HepG2 (cell line): Measurements from ENCODE around the gene CTDSP2. TPM values are rescaled to one million over a fixed set of nuclear protein-coding genes. Genes with fewer than 3 reads are reported as not detected.

Experiments
- ATAC-seq: fragments of 200-7000 bp; cut with Tn5 transposase; 3 replicates; pipeline ENCODE4 v1.9.1; 2020; ENCODE audit warnings: mild to moderate bottlenecking, moderate library complexity
- BruUV-seq: library from RNA; stranded (reverse); fragments of 400-500 nt; replicated peaks from 2 replicates; lab custom pipeline; 2021; lab: Mats Ljungman, UMichigan
- CTCF ChIA-PET: fragments of 300-600 bp; formaldehyde crosslinking; extraction: SDS; loops from one replicate; lab custom pipeline; 2021; ENCODE audit warnings: low total read pairs, inconsistent platforms, low intra/inter-chr PET ratio; lab: Yijun Ruan, JAX
- POLR2A ChIA-PET: fragments of 350-600 bp; sonication (Branson Sonifier 250); formaldehyde crosslinking; loops from one replicate; lab custom pipeline; 2020; ENCODE audit warnings: antibody characterized with exemption, inconsistent platforms; lab: Yijun Ruan, JAX
- DNase-seq: peaks from one replicate; pipeline ENCODE4 v3.0.0-alpha.2; 2015; ENCODE audit warnings: low spot score
- FAIRE-seq: peaks from 3 replicates; lab custom pipeline; 2011; peaks lifted over from hg19 to GRCh38; lab: Jason Lieb, UNC
- H2AFZ ChIP-seq: one replicate; pipeline ENCODE4 v1.6.1; 2011; ENCODE audit warnings: low read length, inconsistent platforms
- H3K27ac ChIP-seq: fragments of 300-600 bp; 3 replicates; pipeline ENCODE4 v1.8.0; 2011; ENCODE audit warnings: mixed run types, mild to moderate bottlenecking, mixed read lengths, low read length, inconsistent platforms; ENCODE audit not compliant: insufficient read depth; ENCODE audit errors: extremely low read length
- H3K27me3 ChIP-seq, 2 experiments: fragments of 200-600 bp in 1 of 2; 2 replicates in 1 of 2; 3 replicates in 1 of 2; pipeline versions ENCODE4 v1.6.0 to v1.8.0; 2011; ENCODE audit warnings: low read length in 2 of 2, mild to moderate bottlenecking in 2 of 2, moderate library complexity in 2 of 2, inconsistent platforms in 1 of 2; ENCODE audit not compliant: insufficient read depth in 2 of 2, control insufficient read depth in 1 of 2
- H3K36me3 ChIP-seq, 2 experiments: fragments of 200-600 bp in 1 of 2; replicated peaks in 1 of 2; 2 replicates in 1 of 2; 3 replicates in 1 of 2; pipeline versions ENCODE4 v1.5.1 to v1.8.0; 2011; ENCODE audit warnings: low read length in 2 of 2, inconsistent platforms in 1 of 2; ENCODE audit not compliant: insufficient read depth in 2 of 2, control insufficient read depth in 1 of 2
- H3K4me1 ChIP-seq: 2 replicates; pipeline ENCODE4 v1.5.1; 2012; ENCODE audit warnings: low read length, inconsistent platforms; ENCODE audit not compliant: insufficient read depth
- H3K4me2 ChIP-seq: 2 replicates; pipeline ENCODE4 v1.6.0; 2011; ENCODE audit warnings: low read depth, low read length, inconsistent platforms
- H3K4me3 ChIP-seq, 3 experiments: fragments of 200-600 bp in 1 of 3; sonication (generic), shearing (Covaris generic) in 1 of 3; replicated peaks in 1 of 3; 2 replicates each; pipeline ENCODE4 v1.5.1; 2011 to 2016; ENCODE audit warnings: low read length in 3 of 3, inconsistent platforms in 2 of 3, low read depth in 2 of 3, mild to moderate bottlenecking in 2 of 3, control low read depth in 1 of 3, mixed read lengths in 1 of 3; ENCODE audit not compliant: insufficient read depth in 1 of 3
- H3K79me2 ChIP-seq: one replicate; pipeline ENCODE4 v1.6.1; 2011; ENCODE audit warnings: low read length, inconsistent platforms; ENCODE audit not compliant: insufficient read depth
- H3K9ac ChIP-seq: 2 replicates; pipeline ENCODE4 v1.6.0; 2011; ENCODE audit warnings: mild to moderate bottlenecking, low read depth, low read length, inconsistent platforms; ENCODE audit not compliant: insufficient read depth
- H3K9me3 ChIP-seq: 2 replicates; pipeline ENCODE4 v1.5.1; 2012; ENCODE audit warnings: mild to moderate bottlenecking, low read length
- H4K20me1 ChIP-seq: 2 replicates; pipeline ENCODE4 v1.6.0; 2011; ENCODE audit warnings: inconsistent platforms, mild to moderate bottlenecking, low read length, moderate library complexity; ENCODE audit not compliant: insufficient read depth
- HMG20B ChIP-seq: conservative IDR thresholded peaks from 2 replicates; pipeline ENCODE4 v1.6.1; 2016; ENCODE audit warnings: missing genetic modification reagents, missing compliant biosample characterization
- HOMEZ ChIP-seq: IDR thresholded peaks from 2 replicates; pipeline ENCODE4 v1.6.1; 2016; ENCODE audit warnings: low read depth
- RFX5 ChIP-seq: IDR thresholded peaks from 2 replicates; pipeline ENCODE4 v1.6.1; 2011; ENCODE audit warnings: low read depth, low read length, improper control_type of control experiment
- SRY ChIP-seq: sonication (generic); formaldehyde crosslinking; IDR thresholded peaks from 2 replicates; pipeline ENCODE4 v1.8.0; 2022; ENCODE audit warnings: mild to moderate bottlenecking, missing genetic modification reagents
- ZNF577 ChIP-seq: sonication (generic); formaldehyde crosslinking; IDR thresholded peaks from 2 replicates; pipeline ENCODE4 v1.4.0; 2020; ENCODE audit warnings: mild to moderate bottlenecking, low read depth, missing genetic modification reagents, borderline replicate concordance
- WGBS: methylation state at CpG from one replicate; pipeline ENCODE4 v1.1.6; 2017; ENCODE audit warnings: low lambda C conversion rate; 5-methylcytosine and 5-hydroxymethylcytosine counted together
- in situ Hi-C: cut with HindIII; loops from 2 replicates; pipeline ENCODE4 v1.10.0; 2017; ENCODE audit warnings: low pct_unique_long_range_greater_than_20kb; ENCODE audit not compliant: extremely low pct_ligation_motif_present
- intact Hi-C: fragments of 100-400 bp; cut with micrococcal nuclease; formaldehyde crosslinking; loops from one replicate; pipeline ENCODE4 v1.10.0; 2022; ENCODE audit not compliant: unreplicated experiment
- polyA plus RNA-seq, 8 experiments: library from polyadenylated mRNA; depleted of rRNA in 3 of 8; stranded (reverse) in 7 of 8; unstranded in 1 of 8; fragments of >200 nt; fragmentation: Illumina TruSeq in 4 of 8; extraction: Trizol in 4 of 8; gene quantifications; 2 replicates each; pipeline versions ENCODE4 v1.2.1 to v1.2.3, GENCODE V29; 2011 to 2016; ENCODE audit warnings: low read depth in 4 of 8, missing spikeins in 1 of 8, mixed read lengths in 1 of 8; ENCODE audit not compliant: insufficient read depth in 1 of 8
- total RNA-seq, 5 experiments: library from RNA; depleted of rRNA; stranded (reverse); fragments of >200 nt; fragmentation: Illumina TruSeq; extraction: Trizol; gene quantifications; 2 replicates each; pipeline ENCODE4 v1.2.3, GENCODE V29; 2016; ENCODE audit warnings: low read depth in 1 of 5
- TF ChIP-seq, protein P1 (sequence below): IDR thresholded peaks from 2 replicates; pipeline ENCODE4 v1.6.1; 2016; ENCODE audit warnings: missing compliant biosample characterization, missing genetic modification reagents, borderline replicate concordance

Gene CTDSP2
- total and polyA plus RNA-seq, 2 of the 13 experiments (the other 11 are each of a cell fraction or from before 2014, with no cell fraction given) = 38.1 to 82.5 TPM

DNA sequence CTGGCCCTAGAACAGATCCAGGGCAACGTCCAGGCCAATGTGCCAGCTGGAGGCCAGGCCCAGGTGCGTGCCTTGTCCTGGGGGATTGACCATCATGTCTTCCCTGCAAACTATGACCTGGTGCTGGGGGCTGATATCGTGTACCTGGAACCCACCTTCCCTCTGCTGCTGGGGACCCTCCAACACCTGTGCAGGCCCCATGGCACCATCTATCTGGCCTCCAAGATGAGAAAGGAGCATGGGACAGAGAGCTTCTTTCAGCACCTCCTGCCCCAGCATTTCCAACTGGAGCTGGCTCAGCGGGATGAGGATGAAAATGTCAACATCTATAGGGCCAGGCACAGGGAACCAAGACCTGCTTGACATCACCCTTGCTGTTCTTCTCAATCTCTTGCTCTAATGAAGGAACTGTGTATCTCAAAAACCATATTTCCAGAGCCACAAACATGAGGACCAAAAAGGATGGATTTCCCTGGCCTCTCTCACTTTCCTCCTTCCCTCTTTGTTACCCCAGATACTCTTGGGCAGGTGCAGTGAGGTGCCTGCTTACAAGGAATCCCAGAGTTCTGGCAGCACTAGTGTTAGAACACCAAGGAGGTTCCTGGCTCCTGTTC, 66.1 kb downstream of the CTDSP2 start:
- Histone ChIP-seq H3K4me3 (no peak overlapping the region), H3K36me3 (peaks cover 2 to 10% of the 10 kb centered on the region in 2 experiments; a peak in 4 of 5 replicates), H3K27me3 (no peaks in the 10 kb centered on the region; a peak in 1 of 5 replicates), H4K20me1 (no peaks in the 10 kb centered on the region)
- POLR2A ChIA-PET = no interaction called here
- no TSS peak for BruUV-seq
- no peak for TF ChIP-seq ZNF577 (CRISPR knock-in tag)
- no peak for TF ChIP-seq SRY
- TF ChIP-seq, protein P1, sequence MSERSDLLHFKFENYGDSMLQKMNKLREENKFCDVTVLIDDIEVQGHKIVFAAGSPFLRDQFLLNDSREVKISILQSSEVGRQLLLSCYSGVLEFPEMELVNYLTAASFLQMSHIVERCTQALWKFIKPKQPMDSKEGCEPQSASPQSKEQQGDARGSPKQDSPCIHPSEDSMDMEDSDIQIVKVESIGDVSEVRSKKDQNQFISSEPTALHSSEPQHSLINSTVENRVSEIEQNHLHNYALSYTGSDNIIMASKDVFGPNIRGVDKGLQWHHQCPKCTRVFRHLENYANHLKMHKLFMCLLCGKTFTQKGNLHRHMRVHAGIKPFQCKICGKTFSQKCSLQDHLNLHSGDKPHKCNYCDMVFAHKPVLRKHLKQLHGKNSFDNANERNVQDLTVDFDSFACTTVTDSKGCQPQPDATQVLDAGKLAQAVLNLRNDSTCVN = no peak
- TF ChIP-seq, all 625 proteins: peak for 0
- ATAC-seq (no peak), FAIRE-seq (no peak), DNase-seq (no peak)
- H3K9ac ChIP-seq = no peak overlapping the region
- H3K9me3 ChIP-seq = no peaks in the 10 kb centered on the region
- H3K27ac ChIP-seq = no peak overlapping the region
- intact Hi-C loops = no loop called here
- H3K4me1 ChIP-seq = peaks cover 17% of the 10 kb centered on the region
- in situ Hi-C loops = no loop called here
- no peak overlapping the region for H3K4me2 ChIP-seq
- WGBS = 96% methylated on average over 4 of the region's 4 CpGs
- CTCF ChIA-PET = no interaction called here
- H3K79me2 ChIP-seq = peaks cover 16% of the 10 kb centered on the region
- H2AFZ ChIP-seq = no peak overlapping the region

DNA sequence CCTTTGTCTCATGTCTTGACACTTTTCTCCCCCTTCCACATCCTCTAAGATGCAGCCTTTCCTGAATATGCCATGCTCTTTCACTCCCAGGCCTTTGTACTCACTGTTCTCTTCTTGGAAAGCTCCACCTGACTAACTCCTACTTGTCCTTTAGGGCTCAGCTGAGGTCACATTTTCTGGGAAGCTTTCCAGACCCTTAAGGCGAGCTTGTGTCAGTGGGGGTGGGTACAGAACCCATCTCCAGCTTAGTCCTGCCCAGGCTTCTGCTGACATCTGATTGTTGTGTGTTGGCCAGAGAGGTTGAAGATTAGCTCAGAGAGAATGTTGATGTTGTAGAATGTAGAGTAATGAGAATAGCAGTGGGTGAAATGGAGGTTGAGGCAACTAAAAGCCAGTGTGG, 66.8 kb downstream of the CTDSP2 start:
- peaks cover 4 to 7% of the 10 kb centered on the region in 2 experiments; a peak in 4 of 5 replicates for H3K36me3 ChIP-seq
- no peak for DNase-seq
- no peak overlapping the region for H3K9ac ChIP-seq
- FAIRE-seq = no peak
- H2AFZ ChIP-seq = no peak overlapping the region
- H3K27me3 ChIP-seq = no peaks in the 10 kb centered on the region; a peak in 1 of 5 replicates
- H3K9me3 ChIP-seq = no peaks in the 10 kb centered on the region
- H3K4me1 ChIP-seq = peaks cover 17% of the 10 kb centered on the region
- in situ Hi-C loops = no loop called here
- no peak overlapping the region for H3K27ac ChIP-seq
- H3K4me2 ChIP-seq = no peak overlapping the region
- CTCF ChIA-PET = no interaction called here
- no peak for ATAC-seq
- TF ChIP-seq HMG20B (CRISPR knock-in tag) (no peak), RFX5 (no peak), HOMEZ (no peak)
- TF ChIP-seq, all 625 proteins: peak for 0
- H3K4me3 ChIP-seq = no peak overlapping the region
- no peaks in the 10 kb centered on the region for H4K20me1 ChIP-seq
- intact Hi-C loops = no loop called here
- BruUV-seq = no TSS peak
- peaks cover 16% of the 10 kb centered on the region for H3K79me2 ChIP-seq
- POLR2A ChIA-PET = no interaction called here
- 94% methylated on average over 1 of the region's 1 CpG for WGBS
